ENCODE data around the gene FYCO1. TPM values are rescaled to one million over a fixed set of nuclear protein-coding genes. Genes with fewer than 3 reads are reported as not detected.

The FYCO1 gene
- total and polyA plus RNA-seq, 2 of the 8 experiments (the other 6 are each of a cell fraction or from before 2014, with no cell fraction given): 4.8 to 10.8 TPM

DNA sequence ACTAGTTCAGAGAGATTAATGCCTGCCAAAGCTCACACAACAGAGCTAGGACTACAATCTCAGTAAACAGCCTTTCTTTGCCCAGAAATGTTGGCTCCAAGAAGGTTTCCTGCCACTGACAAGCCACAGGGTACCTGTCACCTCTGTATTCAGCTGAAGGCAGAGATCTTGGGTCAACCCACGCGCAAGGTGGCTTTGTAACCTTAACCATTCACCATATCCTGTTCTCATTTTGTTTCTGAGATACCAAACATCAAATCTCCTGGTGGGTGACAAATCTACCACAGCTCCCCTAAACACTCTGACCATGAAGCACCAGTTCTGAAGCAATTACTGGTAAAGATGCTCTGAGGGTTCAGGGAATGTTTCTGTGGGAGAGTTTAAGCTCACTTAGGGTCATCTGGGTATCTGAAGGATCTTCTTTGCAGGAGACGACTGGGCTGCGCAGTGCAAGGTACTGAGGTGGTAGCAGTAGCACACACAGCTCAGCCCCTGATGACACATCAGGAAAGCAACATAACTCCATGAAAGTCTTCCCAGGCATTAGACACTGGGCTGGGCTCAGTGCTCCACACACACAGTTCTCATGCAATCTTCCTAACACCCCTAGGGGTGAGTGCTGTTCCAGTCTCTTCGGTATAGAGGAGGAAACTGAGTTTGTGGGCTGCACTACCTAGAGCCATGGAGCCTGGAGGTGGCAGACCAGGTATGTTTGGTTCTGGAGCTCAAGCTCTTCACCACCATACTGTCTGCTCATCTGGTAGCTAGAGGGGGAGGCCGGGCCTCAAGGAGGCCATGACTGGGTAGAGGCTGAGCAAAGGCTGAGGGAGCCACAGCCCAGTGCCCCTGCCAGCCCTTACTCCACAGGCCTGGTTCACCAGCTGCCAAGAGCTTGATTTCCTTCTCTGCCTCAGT, 44.7 kb downstream of the FYCO1 start:
- H3K23ac ChIP-seq (ENCODE audit: insufficient read length): no peak overlapping the region
- H2BK12ac ChIP-seq (ENCODE audit: low read depth, low read length): no peak overlapping the region
- H3K79me1 ChIP-seq (ENCODE audit: low read depth, low read length): no peaks in the 10 kb centered on the region
- no peaks in the 10 kb centered on the region for H3K9me3 ChIP-seq (ENCODE audit: insufficient read depth in 2 of 2, low read depth in 1 of 2, low read length in 1 of 2)
- no peaks in the 10 kb centered on the region for H3K79me2 ChIP-seq (ENCODE audit: control insufficient read depth in 1 of 2, insufficient read depth in 2 of 2, low read length in 2 of 2)
- WGBS, 2 experiments (ENCODE audit: extremely low coverage in 1 of 2, insufficient coverage in 1 of 2, insufficient read length in 1 of 2, insufficient replicate concordance in 2 of 2, low coverage in 1 of 2, low lambda C conversion rate in 2 of 2, missing lambda C conversion rate in 1 of 2): 94% methylated on average over 6 of the region's 6 CpGs; no CpG with 5 or more reads in 1 of the 2 experiments
- no peak overlapping the region for H2BK5ac ChIP-seq (ENCODE audit: low read depth, low read length)
- H2AK5ac ChIP-seq (ENCODE audit: low read depth, low read length): no peak overlapping the region
- no peaks in the 10 kb centered on the region for H3K4me1 ChIP-seq (replicated peaks in 1 of 4; ENCODE audit: control insufficient read depth in 3 of 4, insufficient read depth in 4 of 4, low read length in 3 of 4)
- H4K20me1 ChIP-seq (replicated peaks in 1 of 2; ENCODE audit: control insufficient read depth in 1 of 2, insufficient read depth in 2 of 2, low read length in 2 of 2): peaks cover 0 to 2% of the 10 kb centered on the region in 2 experiments
- DNase-seq (ENCODE audit: low read depth in 1 of 2, low spot score in 2 of 2) (no peak), FAIRE-seq (no peak)
- no peak overlapping the region for H3K27ac ChIP-seq (ENCODE audit: low read depth, low read length)
- H4K5ac ChIP-seq (ENCODE audit: insufficient read length, low read depth, low read length): no peak overlapping the region
- CTCF ChIA-PET (ENCODE audit: partially characterized antibody): interaction anchor here (0.6 to 2.7 kb wide), 8 partner anchors 8 to 783 kb away, joined by 3 to 20 read pairs (median 4); partner anchors contain the start of gene CXCR6
- POLR2A ChIA-PET (ENCODE audit: partially characterized antibody): no interaction called here
- no peaks in the 10 kb centered on the region; a peak in 1 of 7 replicates for H3K27me3 ChIP-seq (replicated peaks in 1 of 4; ENCODE audit: control insufficient read depth in 3 of 4, extremely low read depth in 1 of 4, insufficient read depth in 3 of 4, low read length in 3 of 4)
- no peak overlapping the region for H3K56ac ChIP-seq (replicated peaks; ENCODE audit: insufficient read length, low read depth, low read length)
- H2BK15ac ChIP-seq (ENCODE audit: low read length): no peak overlapping the region
- no peak overlapping the region for H4K8ac ChIP-seq (ENCODE audit: extremely low read depth, insufficient read depth, low read length)
- no peak overlapping the region for H3K9ac ChIP-seq (replicated peaks in 1 of 4; ENCODE audit: extremely low read depth in 1 of 4, low read depth in 3 of 4, low read length in 3 of 4)
- no peak overlapping the region for H3K14ac ChIP-seq (ENCODE audit: insufficient read length)
- no peaks in the 10 kb centered on the region for H3K23me2 ChIP-seq (ENCODE audit: low read depth, low read length)
- no peak overlapping the region for H3K4me2 ChIP-seq (ENCODE audit: insufficient read depth in 1 of 2, low read depth in 2 of 2, low read length in 2 of 2)
- no peak overlapping the region for H3K18ac ChIP-seq (ENCODE audit: extremely low read depth, low read length)
- H4K91ac ChIP-seq (replicated peaks; ENCODE audit: insufficient read length, low read length): no peak overlapping the region
- H3K4me3 ChIP-seq (ENCODE audit: extremely low read depth in 1 of 4, insufficient read depth in 2 of 4, low read depth in 3 of 4, low read length in 4 of 4): no peak overlapping the region
- no peak overlapping the region for H3K4ac ChIP-seq (replicated peaks; ENCODE audit: insufficient read length, low read depth, low read length)
- no peak overlapping the region for H2BK120ac ChIP-seq (replicated peaks; ENCODE audit: low read depth, low read length)
- no peak overlapping the region for H2AFZ ChIP-seq (ENCODE audit: low read length)
- H2BK20ac ChIP-seq (ENCODE audit: low read length): no peak overlapping the region
- H3K36me3 ChIP-seq (ENCODE audit: control insufficient read depth in 2 of 4, insufficient read depth in 4 of 4, low read length in 3 of 4): peaks cover 15 to 75% (median 63%) of the 10 kb centered on the region in 4 experiments; a peak in 7 of 8 replicates
- TF ChIP-seq TEAD4 (IDR thresholded peaks at IDR 0.05; ENCODE audit: low read depth, low read length) (no peak), POLR2A (IDR thresholded peaks at IDR 0.05; ENCODE audit: control extremely low read depth in 1 of 2, low read depth in 2 of 2, low read length in 2 of 2) (no peak), EZH2 (IDR thresholded peaks at IDR 0.05; ENCODE audit: low read depth, low read length, severe bottlenecking) (no peak), JUND (IDR thresholded peaks at IDR 0.05; ENCODE audit: low read length) (no peak), RAD21 (IDR thresholded peaks at IDR 0.05 in 1 of 2, conservative IDR thresholded peaks at IDR 0.05 in 1 of 2; ENCODE audit: low read depth in 2 of 2, low read length in 2 of 2) (no peak), MAFK (IDR thresholded peaks at IDR 0.05; ENCODE audit: low read depth, low read length) (no peak), SP4 (IDR thresholded peaks at IDR 0.05; ENCODE audit: low read length) (no peak), JUN (IDR thresholded peaks at IDR 0.05; ENCODE audit: low read depth, low read length) (no peak), ZNF274 (IDR thresholded peaks at IDR 0.05; ENCODE audit: borderline replicate concordance, extremely low read depth, low read length) (no peak), TAF1 (IDR thresholded peaks at IDR 0.05; ENCODE audit: low read depth, low read length) (no peak)
